Right lobe of liver (tissue), 6 donors: ENCODE data around the gene STK11. TPM values are rescaled to one million over a fixed set of nuclear protein-coding genes. Genes with fewer than 3 reads are reported as not detected.

Experiments
- ATAC-seq, 4 donors: fragments of 200-7000 bp; cut with Tn5 transposase; one replicate each; pipeline ENCODE4 v1.9.1; 2020; ENCODE audit warnings: mild to moderate bottlenecking in 4 of 4, moderate library complexity in 4 of 4
- DNase-seq, 3 donors: peaks; one replicate each; pipeline ENCODE4 v3.0.0-alpha.2; 2020
- H3K27ac ChIP-seq, 3 donors: fragments of 200-600 bp; one replicate each; pipeline ENCODE4 v1.8.0; 2022
- H3K27me3 ChIP-seq, 2 donors: fragments of 200-600 bp; one replicate each; pipeline ENCODE4 v1.8.0; 2022
- H3K36me3 ChIP-seq, 4 donors: fragments of 200-600 bp; sonication (generic) in 1 of 4; one replicate each; pipeline versions ENCODE4 v1.5.1 to v1.8.0; 2017 to 2022; ENCODE audit warnings: control low read depth in 1 of 4
- H3K4me1 ChIP-seq, 4 donors: fragments of 200-600 bp; sonication (generic) in 1 of 4; one replicate each; pipeline versions ENCODE4 v1.5.1 to v1.8.0; 2017 to 2022; ENCODE audit warnings: control low read depth in 1 of 4
- H3K4me3 ChIP-seq, 3 donors: fragments of 200-600 bp; one replicate each; pipeline ENCODE4 v1.8.0; 2022
- H3K9me3 ChIP-seq, 4 donors: fragments of 200-600 bp; sonication (generic) in 1 of 4; one replicate each; pipeline versions ENCODE4 v1.5.1 to v1.8.0; 2017 to 2022; ENCODE audit warnings: control low read depth in 1 of 4
- POLR2A ChIP-seq: fragments of 450-650 bp; IDR thresholded peaks from one replicate; pipeline ENCODE4 v1.6.1; 2017; ENCODE audit warnings: antibody characterized with exemption, mild to moderate bottlenecking
- WGBS: methylation state at CpG from one replicate; pipeline ENCODE4 v1.1.6; 2018; ENCODE audit warnings: low coverage, low lambda C conversion rate; ENCODE audit not compliant: insufficient coverage; ENCODE audit errors: missing lambda C conversion rate; 5-methylcytosine and 5-hydroxymethylcytosine counted together
- intact Hi-C, 2 donors: fragments of 100-400 bp; cut with DNase I; formaldehyde crosslinking; loops; one replicate each; pipeline versions ENCODE4 v1.11.2 to v1.14.1; 2022
- total RNA-seq, 6 experiments: library from RNA; depleted of rRNA in 2 of 6; stranded (reverse); fragments of >200 nt in 2 of 6; fragmentation: NEBNext Ultra II Directional in 3 of 6; extraction: Animal tissue kit (Norgen Biotek cat#: 25700) in 3 of 6; gene quantifications; one replicate each; pipeline versions ENCODE4 v1.1.0 to v1.2.4, GENCODE V29; 2016 to 2023
- TF ChIP-seq, protein P1 (sequence below), 4 donors: fragments of 200-600 bp in 3 of 4; fragments of 450-650 bp in 1 of 4; IDR thresholded peaks; one replicate each; pipeline versions ENCODE4 v1.5.1 to v1.8.0; 2016 to 2022; ENCODE audit warnings: antibody characterized with exemption in 4 of 4, mild to moderate bottlenecking in 2 of 4
- donor health status: DM: no; HTN: yes; CAD: no.
- donor health status: DM: no; HTN: no; CAD: no.
- donor health status: DM: no; HTN: no; CAD: no.
- donor health status: DM: no; HTN: yes; CAD: no.
- donor health status: DM: no; HTN: yes; CAD: no.

Gene STK11
- total RNA-seq, 6 experiments from 2014 or later: 23.8 to 34.0 (median 29.5) TPM

DNA sequence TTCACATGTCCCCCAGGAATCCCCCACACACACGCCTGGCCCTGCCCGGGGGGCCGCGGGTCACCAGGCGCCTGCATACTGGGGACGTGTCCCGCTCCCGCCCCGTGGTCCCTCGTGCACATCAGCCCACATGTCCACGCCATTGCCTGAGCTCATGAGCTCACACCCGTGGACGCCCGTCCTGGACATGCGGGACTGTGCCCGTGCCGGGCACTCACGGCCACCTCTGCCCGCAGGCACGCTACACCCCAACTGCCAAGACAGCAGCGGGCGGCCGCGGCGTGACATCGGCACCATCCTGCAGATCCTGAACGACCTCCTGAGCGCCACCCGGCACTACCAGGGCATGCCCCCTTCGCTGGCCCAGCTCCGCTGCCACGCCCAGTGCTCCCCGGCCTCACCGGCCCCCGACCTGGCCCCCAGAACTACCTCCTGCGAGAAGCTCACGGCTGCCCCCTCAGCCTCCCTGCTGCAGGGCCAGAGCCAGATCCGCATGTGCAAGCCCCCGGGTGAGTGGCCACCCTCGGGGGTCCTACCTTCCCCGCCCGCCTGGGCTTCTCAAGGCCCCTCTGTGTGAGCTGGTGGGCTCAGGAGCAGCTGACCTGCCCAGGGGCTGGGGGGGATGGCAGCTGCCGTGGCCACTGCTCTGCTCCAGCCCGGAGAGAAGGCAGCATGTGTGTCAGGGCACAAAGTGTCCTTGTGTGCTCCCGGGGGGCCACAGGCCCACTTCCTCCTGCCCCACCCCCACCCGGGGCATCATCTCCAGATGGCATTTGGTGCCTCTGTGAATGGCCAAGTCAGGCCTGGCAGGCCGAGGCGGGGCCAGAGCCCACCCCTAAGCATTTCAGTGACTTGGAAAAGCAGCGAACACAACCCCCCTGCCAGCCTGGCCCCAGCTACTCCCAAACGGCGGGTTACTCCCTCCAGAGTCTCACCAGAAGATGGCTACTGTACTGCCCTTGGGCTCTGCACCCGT lies 49.9 kb downstream of the STK11 start:
- Histone ChIP-seq H3K27ac (peak overlapping the region in 2 of 3 donors; percentile 94 to 97), H3K27me3 (no peaks in the 10 kb centered on the region), H3K4me1 (peaks cover 4 to 81% (median 33%) of the 10 kb centered on the region in 4 donors), H3K36me3 (peaks cover 17 to 47% (median 28%) of the 10 kb centered on the region in 4 donors), H3K9me3 (no peaks in the 10 kb centered on the region), H3K4me3 (no peak overlapping the region)
- DNase-seq: no peak
- WGBS: 85% methylated on average over 13 of the region's 52 CpGs
- no peak for ATAC-seq
- intact Hi-C loops: no loop called here
- TF ChIP-seq POLR2A: peak; percentile 1
- TF ChIP-seq, protein P1, sequence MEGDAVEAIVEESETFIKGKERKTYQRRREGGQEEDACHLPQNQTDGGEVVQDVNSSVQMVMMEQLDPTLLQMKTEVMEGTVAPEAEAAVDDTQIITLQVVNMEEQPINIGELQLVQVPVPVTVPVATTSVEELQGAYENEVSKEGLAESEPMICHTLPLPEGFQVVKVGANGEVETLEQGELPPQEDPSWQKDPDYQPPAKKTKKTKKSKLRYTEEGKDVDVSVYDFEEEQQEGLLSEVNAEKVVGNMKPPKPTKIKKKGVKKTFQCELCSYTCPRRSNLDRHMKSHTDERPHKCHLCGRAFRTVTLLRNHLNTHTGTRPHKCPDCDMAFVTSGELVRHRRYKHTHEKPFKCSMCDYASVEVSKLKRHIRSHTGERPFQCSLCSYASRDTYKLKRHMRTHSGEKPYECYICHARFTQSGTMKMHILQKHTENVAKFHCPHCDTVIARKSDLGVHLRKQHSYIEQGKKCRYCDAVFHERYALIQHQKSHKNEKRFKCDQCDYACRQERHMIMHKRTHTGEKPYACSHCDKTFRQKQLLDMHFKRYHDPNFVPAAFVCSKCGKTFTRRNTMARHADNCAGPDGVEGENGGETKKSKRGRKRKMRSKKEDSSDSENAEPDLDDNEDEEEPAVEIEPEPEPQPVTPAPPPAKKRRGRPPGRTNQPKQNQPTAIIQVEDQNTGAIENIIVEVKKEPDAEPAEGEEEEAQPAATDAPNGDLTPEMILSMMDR (IDR thresholded peaks at IDR 0.05): no peak

DNA sequence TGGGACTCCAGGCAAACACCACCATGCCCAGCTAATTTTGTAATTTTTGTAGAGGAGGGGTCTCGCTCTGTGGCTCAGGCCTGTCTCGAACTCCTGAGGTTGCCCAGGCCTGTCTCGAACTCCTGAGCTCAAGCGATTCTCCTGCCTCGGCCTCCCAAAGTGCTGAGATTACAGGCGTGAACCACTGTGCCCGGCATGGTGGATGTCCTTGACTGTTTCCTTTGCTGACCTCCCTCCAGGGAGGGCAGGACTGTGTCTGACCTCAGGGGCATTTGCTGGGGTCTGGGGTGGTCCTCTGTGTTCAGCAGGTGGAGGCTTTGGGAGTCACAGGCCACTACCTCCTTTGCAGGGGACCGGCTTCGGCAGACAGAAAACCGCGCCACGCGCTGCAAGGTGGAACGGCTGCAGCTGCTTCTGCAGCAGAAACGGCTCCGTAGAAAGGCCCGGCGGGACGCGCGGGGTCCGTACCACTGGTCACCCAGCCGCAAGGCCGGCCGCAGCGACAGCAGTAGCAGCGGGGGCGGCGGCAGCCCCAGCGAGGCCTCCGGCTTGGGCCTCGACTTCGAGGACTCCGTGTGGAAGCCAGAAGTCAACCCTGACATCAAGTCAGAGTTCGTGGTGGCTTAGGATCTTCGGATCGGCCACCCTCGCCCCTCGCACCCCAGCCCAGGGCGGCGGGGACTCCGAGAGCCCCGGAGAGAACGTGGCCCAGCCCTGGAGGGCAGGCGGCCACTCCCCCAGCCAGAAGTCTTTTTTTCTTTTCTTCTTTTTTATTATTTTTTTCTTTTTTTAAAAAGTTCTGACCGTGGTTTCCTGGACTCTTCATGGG lies 51.3 kb downstream of the STK11 start:
- Histone ChIP-seq H3K27ac (no peak overlapping the region), H3K36me3 (peaks cover 17 to 43% (median 28%) of the 10 kb centered on the region in 4 donors), H3K9me3 (no peaks in the 10 kb centered on the region), H3K4me3 (no peak overlapping the region), H3K27me3 (no peaks in the 10 kb centered on the region), H3K4me1 (peaks cover 5 to 89% (median 37%) of the 10 kb centered on the region in 4 donors)
- no peak for TF ChIP-seq POLR2A
- TF ChIP-seq, protein P1 (IDR thresholded peaks at IDR 0.05): no peak
- ATAC-seq: no peak
- intact Hi-C loops: no loop called here
- 74% methylated on average over 8 of the region's 46 CpGs for WGBS
- DNase-seq: no peak

DNA sequence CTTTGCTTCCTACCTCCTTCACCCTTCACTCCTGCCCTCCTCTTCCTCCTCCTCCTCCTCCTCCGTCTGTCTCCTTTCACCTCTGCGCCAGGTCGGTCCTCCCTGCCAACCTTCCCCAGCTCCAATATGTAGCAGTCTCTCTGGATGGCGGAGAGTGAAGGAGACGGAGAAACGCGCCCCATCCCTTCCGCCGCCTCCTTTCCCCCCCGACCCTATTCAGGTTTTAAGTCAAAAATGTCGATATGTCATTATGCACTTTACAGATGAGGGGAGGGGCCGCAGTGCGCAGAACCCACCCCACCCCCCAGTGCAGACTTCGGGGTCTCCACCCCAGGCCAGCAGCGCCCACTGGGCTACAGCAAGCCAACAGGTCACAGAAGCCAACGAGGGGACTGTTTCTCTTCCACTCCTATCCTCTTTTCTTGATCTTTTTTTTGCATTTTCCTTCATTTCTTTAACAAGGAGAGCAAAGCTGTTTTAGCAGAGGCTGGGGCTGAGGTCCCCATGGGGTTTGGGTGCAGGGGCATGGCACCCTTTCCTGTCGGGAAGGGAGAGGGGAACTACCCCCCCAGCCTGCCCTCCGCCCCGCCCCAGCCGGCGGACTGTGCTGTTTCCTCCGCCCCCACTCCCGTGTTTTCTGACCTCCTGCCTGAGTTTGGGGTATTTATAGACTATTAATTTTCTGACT lies 52.0 kb downstream of the STK11 start:
- peak; percentile 5 for TF ChIP-seq POLR2A
- TF ChIP-seq, protein P1 (IDR thresholded peaks at IDR 0.05): no peak
- DNase-seq (no peak), ATAC-seq (no peak)
- Histone ChIP-seq H3K4me3 (no peak overlapping the region), H3K27me3 (no peaks in the 10 kb centered on the region), H3K4me1 (peaks cover 5 to 88% (median 37%) of the 10 kb centered on the region in 4 donors), H3K9me3 (no peaks in the 10 kb centered on the region), H3K27ac (peak overlapping the region in 2 of 3 donors; percentile 33 to 92), H3K36me3 (peaks cover 17 to 43% (median 28%) of the 10 kb centered on the region in 4 donors)
- intact Hi-C loops: no loop called here
- 65% methylated on average over 20 of the region's 23 CpGs for WGBS

DNA sequence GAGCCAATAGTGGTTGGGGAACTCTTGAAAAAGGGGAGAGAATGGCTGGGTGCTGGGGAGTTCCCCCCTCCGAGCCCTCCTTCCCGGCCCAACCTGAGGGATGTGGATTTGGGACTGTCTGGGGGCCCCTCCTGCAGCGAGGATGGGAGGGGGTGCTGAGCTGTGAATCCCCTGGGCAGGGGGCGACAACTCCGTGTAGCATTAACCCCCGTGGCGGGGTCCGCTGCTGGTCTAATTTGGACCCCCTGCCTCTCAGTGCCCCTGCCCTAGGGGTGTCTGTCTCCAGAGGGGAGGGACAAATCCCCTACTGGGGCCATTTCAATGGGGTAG lies 52.5 kb downstream of the STK11 start:
- H3K27me3 ChIP-seq: no peaks in the 10 kb centered on the region
- DNase-seq: no peak
- H3K36me3 ChIP-seq: peaks cover 17 to 43% (median 28%) of the 10 kb centered on the region in 4 donors
- peaks cover 5 to 85% (median 35%) of the 10 kb centered on the region in 4 donors for H3K4me1 ChIP-seq
- TF ChIP-seq, protein P1 (IDR thresholded peaks at IDR 0.05): no peak
- peak; percentile 10 for TF ChIP-seq POLR2A
- 85% methylated on average over 6 of the region's 8 CpGs for WGBS
- H3K27ac ChIP-seq: peak overlapping the region; percentile 33 to 92 (median 84)
- no peaks in the 10 kb centered on the region for H3K9me3 ChIP-seq
- intact Hi-C loops: no loop called here
- no peak for ATAC-seq
- H3K4me3 ChIP-seq: no peak overlapping the region
